Fibroblast of pulmonary artery (primary cell): ENCODE data around the gene PTPRN2.

Experiments used
- DNase-seq: peaks from one replicate; pipeline ENCODE4 v3.0.0-alpha.2; 2010; ENCODE audit warnings: low read depth
- H3K4me3 ChIP-seq: replicated peaks from 2 replicates; pipeline ENCODE4 v1.5.1; 2011; ENCODE audit warnings: low read depth, mild to moderate bottlenecking, control low read depth, low read length, moderate library complexity
- TF ChIP-seq, protein P1 (sequence below): IDR thresholded peaks from 2 replicates; pipeline ENCODE4 v1.5.1; 2011; ENCODE audit warnings: mild to moderate bottlenecking, control low read depth, low read length, inconsistent platforms; ENCODE audit errors: missing control alignments

PTPRN2 gene

DNA sequence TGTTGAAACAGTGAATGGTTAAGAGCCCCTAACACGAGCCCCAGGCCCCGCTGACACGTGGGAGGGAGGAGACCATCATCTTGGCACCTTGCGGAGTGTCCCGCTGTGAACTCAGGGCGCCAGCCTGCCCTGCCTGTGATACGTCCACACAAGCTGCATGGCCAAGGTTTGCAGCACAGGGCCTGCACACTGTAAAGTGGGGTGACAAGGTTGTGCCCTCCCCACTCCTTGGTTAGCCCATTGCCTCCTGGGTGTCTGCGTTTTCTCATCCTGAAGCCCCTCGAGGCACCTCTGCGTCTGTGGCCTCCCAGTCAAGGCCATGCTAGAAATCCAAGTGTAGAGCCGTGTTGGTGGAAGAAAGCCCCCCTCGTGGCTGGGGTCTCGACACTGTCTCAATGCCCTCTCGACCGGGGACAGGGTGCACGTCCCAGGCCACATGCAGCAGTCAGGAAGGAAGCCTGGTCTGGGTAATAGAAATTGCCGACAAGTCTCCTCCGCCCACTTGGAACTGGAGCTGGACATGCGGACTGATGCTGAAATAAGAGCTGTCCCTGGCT is 1058.8 kb downstream of the PTPRN2 start:
- DNase-seq, result no peak
- H3K4me3 ChIP-seq, result no peak overlapping the region
- TF ChIP-seq, protein P1, sequence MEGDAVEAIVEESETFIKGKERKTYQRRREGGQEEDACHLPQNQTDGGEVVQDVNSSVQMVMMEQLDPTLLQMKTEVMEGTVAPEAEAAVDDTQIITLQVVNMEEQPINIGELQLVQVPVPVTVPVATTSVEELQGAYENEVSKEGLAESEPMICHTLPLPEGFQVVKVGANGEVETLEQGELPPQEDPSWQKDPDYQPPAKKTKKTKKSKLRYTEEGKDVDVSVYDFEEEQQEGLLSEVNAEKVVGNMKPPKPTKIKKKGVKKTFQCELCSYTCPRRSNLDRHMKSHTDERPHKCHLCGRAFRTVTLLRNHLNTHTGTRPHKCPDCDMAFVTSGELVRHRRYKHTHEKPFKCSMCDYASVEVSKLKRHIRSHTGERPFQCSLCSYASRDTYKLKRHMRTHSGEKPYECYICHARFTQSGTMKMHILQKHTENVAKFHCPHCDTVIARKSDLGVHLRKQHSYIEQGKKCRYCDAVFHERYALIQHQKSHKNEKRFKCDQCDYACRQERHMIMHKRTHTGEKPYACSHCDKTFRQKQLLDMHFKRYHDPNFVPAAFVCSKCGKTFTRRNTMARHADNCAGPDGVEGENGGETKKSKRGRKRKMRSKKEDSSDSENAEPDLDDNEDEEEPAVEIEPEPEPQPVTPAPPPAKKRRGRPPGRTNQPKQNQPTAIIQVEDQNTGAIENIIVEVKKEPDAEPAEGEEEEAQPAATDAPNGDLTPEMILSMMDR, result no peak

- TF ChIP-seq, protein P1, result no peak
- DNase-seq, result no peak
- H3K4me3 ChIP-seq, result no peak overlapping the region
These were observed 1059.9 kb downstream of the PTPRN2 start for GRCh38 chr7:157527686-157528085.

GRCh38 chr7:157526913-157527634 is 1060.5 kb downstream of the PTPRN2 start:
- DNase-seq, result no peak
- TF ChIP-seq, protein P1, result no peak
- H3K4me3 ChIP-seq, result no peak overlapping the region

- no peak for DNase-seq
- H3K4me3 ChIP-seq, result no peak overlapping the region
- TF ChIP-seq, protein P1, result no peak
These were observed 1061.4 kb downstream of the PTPRN2 start for GRCh38 chr7:157526005-157526912.

- no peak for DNase-seq
- TF ChIP-seq, protein P1, result no peak
- H3K4me3 ChIP-seq, result no peak overlapping the region
These were observed 1062.1 kb downstream of the PTPRN2 start for GRCh38 chr7:157525491-157525915.

DNA sequence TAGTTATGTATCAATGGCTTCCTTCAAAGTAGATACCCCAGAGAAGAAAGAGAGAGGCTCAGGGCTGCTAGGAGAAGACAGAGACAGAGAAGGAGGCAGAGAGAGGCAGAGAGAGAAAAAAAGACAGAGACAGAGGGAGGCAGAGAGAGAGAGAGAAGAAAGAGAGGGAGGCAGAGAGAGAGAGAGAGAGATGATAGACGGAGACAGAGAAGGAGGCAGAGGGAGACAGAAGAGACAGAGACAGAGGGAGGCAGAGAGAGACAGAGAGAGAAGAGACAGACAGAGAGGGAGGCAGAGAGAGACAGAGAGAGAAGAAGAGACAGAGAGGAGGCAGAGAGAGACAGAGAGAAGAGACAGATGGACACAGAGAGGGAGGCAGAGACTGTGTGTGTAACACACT is 1062.9 kb downstream of the PTPRN2 start:
- DNase-seq, result no peak
- H3K4me3 ChIP-seq, result no peak overlapping the region
- TF ChIP-seq, protein P1, result no peak
